ENCODE results near the gene BPIFA2. TPM values are rescaled to one million over a fixed set of nuclear protein-coding genes. Genes with fewer than 3 reads are reported as not detected.

The BPIFA2 gene
- total RNA-seq, 1 donor from 2014 or later, result not detected

DNA sequence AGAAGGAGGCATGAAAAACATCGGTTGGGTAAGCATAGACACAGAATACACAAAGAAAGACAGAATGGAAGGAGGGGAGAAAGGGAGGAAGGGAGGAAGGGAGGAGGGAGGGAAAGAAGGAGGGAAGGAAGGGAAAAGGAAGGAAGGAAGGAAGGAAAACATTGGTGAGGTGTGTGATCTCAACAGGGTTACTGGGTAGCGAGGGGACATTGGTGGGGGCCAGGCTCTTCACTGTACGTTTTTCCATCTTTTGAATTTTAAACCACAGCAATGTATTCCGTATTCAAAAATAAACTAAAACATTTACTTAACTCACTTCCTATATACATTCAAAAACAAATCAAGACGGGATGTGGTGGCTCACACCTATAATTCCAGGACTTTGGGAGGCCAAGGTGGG is 20.7 kb upstream of the BPIFA2 start:
- TF ChIP-seq CTCF (IDR thresholded peaks at IDR 0.05), result no peak
- ATAC-seq (ENCODE audit: low read depth) (no peak), DNase-seq (no peak)
- no peak overlapping the region for H3K27ac Mint-ChIP-seq
- ChIA-PET CTCF (no interaction called here), POLR2A (no interaction called here)
- H3K9me3 Mint-ChIP-seq, result no peaks in the 10 kb centered on the region
- H3K4me1 Mint-ChIP-seq, result no peaks in the 10 kb centered on the region
- no peaks in the 10 kb centered on the region for H3K36me3 Mint-ChIP-seq (ENCODE audit: low read depth)
- peaks cover 24% of the 10 kb centered on the region for H3K27me3 Mint-ChIP-seq
- H3K4me3 Mint-ChIP-seq, result no peak overlapping the region
- intact Hi-C loops (cut with micrococcal nuclease), result no loop called here

- Mint-ChIP-seq H3K4me1 (no peaks in the 10 kb centered on the region), H3K27me3 (peaks cover 26% of the 10 kb centered on the region), H3K4me3 (no peak overlapping the region), H3K27ac (no peak overlapping the region), H3K36me3 (ENCODE audit: low read depth) (no peaks in the 10 kb centered on the region), H3K9me3 (no peaks in the 10 kb centered on the region)
- no peak for ATAC-seq (ENCODE audit: low read depth)
- POLR2A ChIA-PET, result no interaction called here
- DNase-seq, result no peak
- CTCF ChIA-PET, result no interaction called here
- intact Hi-C loops (cut with micrococcal nuclease), result no loop called here
- no peak for TF ChIP-seq CTCF (IDR thresholded peaks at IDR 0.05)
These were observed 19.9 kb upstream of the BPIFA2 start for GRCh38 chr20:33148040-33148439.

DNA sequence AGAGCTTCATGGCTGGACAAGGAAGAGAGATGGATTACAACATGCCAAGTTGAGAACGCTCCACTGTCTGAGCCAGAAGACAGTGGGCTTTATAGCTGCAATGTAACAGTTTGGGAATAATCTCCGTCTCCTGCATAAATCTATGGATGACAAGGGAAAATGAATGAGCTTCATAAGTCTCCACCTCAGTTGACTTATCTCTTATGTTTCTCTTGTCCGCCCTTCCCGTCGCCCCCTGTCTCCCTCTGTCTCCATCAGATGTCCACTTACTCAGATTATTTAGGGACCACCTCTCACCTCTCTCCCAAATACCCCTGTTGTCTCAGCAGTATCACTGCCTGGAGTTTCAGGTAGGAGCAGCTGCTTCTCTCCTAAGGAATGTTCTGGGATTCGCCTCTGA is 13.7 kb upstream of the BPIFA2 start:
- Mint-ChIP-seq H3K27ac (no peak overlapping the region), H3K27me3 (peaks cover 26% of the 10 kb centered on the region), H3K4me3 (no peak overlapping the region), H3K9me3 (no peaks in the 10 kb centered on the region), H3K36me3 (ENCODE audit: low read depth) (no peaks in the 10 kb centered on the region), H3K4me1 (no peaks in the 10 kb centered on the region)
- DNase-seq, result no peak
- ChIA-PET CTCF (no interaction called here), POLR2A (no interaction called here)
- intact Hi-C loops (cut with micrococcal nuclease), result no loop called here
- TF ChIP-seq CTCF (IDR thresholded peaks at IDR 0.05), result no peak
- no peak for ATAC-seq (ENCODE audit: low read depth)

DNA sequence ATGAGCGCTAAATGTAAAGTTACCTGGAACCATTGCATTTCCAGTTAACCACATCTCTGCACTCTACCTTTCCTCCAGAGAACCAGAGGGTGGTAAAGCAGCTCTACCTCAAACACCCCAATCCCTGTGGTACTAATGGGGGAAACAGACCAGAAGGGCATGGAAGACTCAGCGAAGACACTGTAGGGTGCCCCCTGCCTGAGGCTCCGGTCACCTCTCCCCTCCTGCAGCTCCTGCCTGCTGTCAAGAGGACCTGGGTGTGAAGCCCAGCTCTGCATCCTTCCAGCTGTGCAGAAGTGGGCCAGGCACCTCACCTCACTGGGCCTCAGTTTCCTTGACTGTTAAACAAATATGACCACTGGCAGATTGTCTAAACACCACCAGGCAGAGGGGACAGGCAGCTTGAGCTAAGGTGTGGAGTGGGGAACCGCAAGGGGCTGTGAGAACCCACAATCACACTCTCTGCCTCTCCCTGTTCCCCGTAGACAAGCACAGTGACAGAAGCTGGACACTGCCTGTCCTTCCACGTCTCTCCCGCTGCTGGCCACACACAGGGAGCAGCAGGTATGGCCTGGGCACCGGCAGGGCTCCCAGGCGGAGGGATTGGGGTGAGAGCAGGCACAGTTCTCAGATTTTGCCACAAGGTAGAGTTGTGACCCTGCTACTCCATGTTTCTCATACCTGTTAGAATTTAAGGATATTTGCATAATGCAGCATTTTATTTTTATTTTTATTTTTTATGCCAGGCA is 9.1 kb upstream of the BPIFA2 start:
- ATAC-seq (ENCODE audit: low read depth), result no peak
- H3K9me3 Mint-ChIP-seq, result no peaks in the 10 kb centered on the region
- H3K36me3 Mint-ChIP-seq (ENCODE audit: low read depth), result no peaks in the 10 kb centered on the region
- POLR2A ChIA-PET, result no interaction called here
- peaks cover 19% of the 10 kb centered on the region for H3K27me3 Mint-ChIP-seq
- no peak overlapping the region for H3K27ac Mint-ChIP-seq
- CTCF ChIA-PET, result interaction anchor here (1.0 kb wide), 1 partner anchor 257 kb away, joined by 3 read pairs; no protein-coding TSS in a partner anchor
- intact Hi-C loops (cut with micrococcal nuclease), result no loop called here
- no peak overlapping the region for H3K4me3 Mint-ChIP-seq
- no peak for TF ChIP-seq CTCF (IDR thresholded peaks at IDR 0.05)
- DNase-seq, result no peak
- H3K4me1 Mint-ChIP-seq, result no peaks in the 10 kb centered on the region

- intact Hi-C loops (cut with micrococcal nuclease), result no loop called here
- Mint-ChIP-seq H3K36me3 (ENCODE audit: low read depth) (no peaks in the 10 kb centered on the region), H3K27ac (no peak overlapping the region), H3K4me1 (no peaks in the 10 kb centered on the region), H3K9me3 (no peaks in the 10 kb centered on the region), H3K4me3 (no peak overlapping the region), H3K27me3 (peaks cover 10% of the 10 kb centered on the region)
- TF ChIP-seq CTCF (IDR thresholded peaks at IDR 0.05), result no peak
- DNase-seq (no peak), ATAC-seq (ENCODE audit: low read depth) (no peak)
- POLR2A ChIA-PET, result no interaction called here
- CTCF ChIA-PET, result no interaction called here
These were observed 8.2 kb upstream of the BPIFA2 start for GRCh38 chr20:33159713-33160112.
